ENCODE results near the gene SLC8A1. TPM values are rescaled to one million over a fixed set of nuclear protein-coding genes. Genes with fewer than 3 reads are reported as not detected.

Gene SLC8A1
- total and polyA plus RNA-seq, 10 of the 15 experiments (the other 5 are each of a cell fraction or from before 2014, with no cell fraction given): under 0.01 to 1.2 (median 0.01) TPM; not detected in 3

DNA sequence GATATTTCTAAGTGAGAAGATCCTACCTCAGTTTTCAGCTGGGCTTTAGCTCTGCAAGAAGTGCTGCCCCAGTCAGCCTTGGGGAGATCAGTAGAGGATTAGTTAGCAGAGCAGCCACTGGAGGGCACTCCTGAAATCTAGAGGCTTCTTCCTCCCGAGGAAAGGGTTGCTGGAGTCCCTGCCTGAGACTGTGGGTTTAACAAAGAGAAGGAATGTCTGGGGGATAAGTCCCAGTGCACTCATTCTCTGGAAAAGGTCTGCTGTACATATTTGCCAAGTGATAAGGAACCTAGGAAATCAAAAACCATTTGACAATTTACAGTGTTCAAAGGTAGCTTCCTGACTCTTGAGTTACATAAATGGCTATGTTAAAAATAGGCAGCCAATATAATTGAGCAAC, 207.2 kb downstream of the SLC8A1 start:
- Histone ChIP-seq H3K27ac (ENCODE audit: control insufficient read depth, insufficient read depth) (no peak overlapping the region), H3K4me2 (ENCODE audit: control insufficient read depth, insufficient read depth) (no peak overlapping the region), H4K20me1 (ENCODE audit: control insufficient read depth, insufficient read depth) (no peaks in the 10 kb centered on the region), H3K4me3 (no peak overlapping the region), H3K4me1 (ENCODE audit: control insufficient read depth, insufficient read depth, low read length) (no peaks in the 10 kb centered on the region), H2AFZ (ENCODE audit: control insufficient read depth, low read depth, low read length) (no peak overlapping the region), H3K9me3 (replicated peaks; ENCODE audit: control insufficient read depth, insufficient read depth, low read length) (no peaks in the 10 kb centered on the region), H3K27me3 (replicated peaks in 1 of 2; ENCODE audit: control insufficient read depth in 2 of 2, insufficient read depth in 2 of 2, low read length in 1 of 2) (no peaks in the 10 kb centered on the region), H3K9ac (ENCODE audit: control insufficient read depth, insufficient read depth, low read length) (no peak overlapping the region), H3K36me3 (ENCODE audit: control insufficient read depth in 2 of 2, insufficient read depth in 2 of 2, low read length in 1 of 2) (no peaks in the 10 kb centered on the region), H3K79me2 (ENCODE audit: control insufficient read depth, insufficient read depth, low read length) (no peaks in the 10 kb centered on the region)
- ChIA-PET SMC1A (ENCODE audit: uncharacterized antibody, unreplicated experiment) (interaction anchor here (1.3 to 1.7 kb wide), 3 partner anchors 235 to 312 kb away, joined by 3 to 7 read pairs (median 5); no protein-coding TSS in a partner anchor), POLR2A (no interaction called here), CTCF (interaction anchor here (0.6 to 3.2 kb wide), 14 partner anchors 9 to 1038 kb away, joined by 3 to 19 read pairs (median 4); no protein-coding TSS in a partner anchor), RAD21 (ENCODE audit: unreplicated experiment) (interaction anchor here (1.0 kb wide), 1 partner anchor 514 kb away, joined by 7 read pairs; no protein-coding TSS in a partner anchor)
- FAIRE-seq (peak; percentile 65), ATAC-seq (peak; percentile 85), DNase-seq (ENCODE audit: low read depth, low spot score) (no peak)
- WGBS (ENCODE audit: insufficient coverage, insufficient replicate concordance, low lambda C conversion rate, missing lambda C conversion rate): 0% methylated on average over 1 of the region's 1 CpG
- no peak for TF ChIP-seq YY1 (IDR thresholded peaks at IDR 0.05; ENCODE audit: low read depth, low read length)
- TF ChIP-seq, protein P1, sequence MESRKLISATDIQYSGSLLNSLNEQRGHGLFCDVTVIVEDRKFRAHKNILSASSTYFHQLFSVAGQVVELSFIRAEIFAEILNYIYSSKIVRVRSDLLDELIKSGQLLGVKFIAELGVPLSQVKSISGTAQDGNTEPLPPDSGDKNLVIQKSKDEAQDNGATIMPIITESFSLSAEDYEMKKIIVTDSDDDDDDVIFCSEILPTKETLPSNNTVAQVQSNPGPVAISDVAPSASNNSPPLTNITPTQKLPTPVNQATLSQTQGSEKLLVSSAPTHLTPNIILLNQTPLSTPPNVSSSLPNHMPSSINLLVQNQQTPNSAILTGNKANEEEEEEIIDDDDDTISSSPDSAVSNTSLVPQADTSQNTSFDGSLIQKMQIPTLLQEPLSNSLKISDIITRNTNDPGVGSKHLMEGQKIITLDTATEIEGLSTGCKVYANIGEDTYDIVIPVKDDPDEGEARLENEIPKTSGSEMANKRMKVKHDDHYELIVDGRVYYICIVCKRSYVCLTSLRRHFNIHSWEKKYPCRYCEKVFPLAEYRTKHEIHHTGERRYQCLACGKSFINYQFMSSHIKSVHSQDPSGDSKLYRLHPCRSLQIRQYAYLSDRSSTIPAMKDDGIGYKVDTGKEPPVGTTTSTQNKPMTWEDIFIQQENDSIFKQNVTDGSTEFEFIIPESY (IDR thresholded peaks at IDR 0.05): no peak
- peak; percentile 50; the same call in 1 of the 2 replicates for TF ChIP-seq SMC3 (IDR thresholded peaks at IDR 0.05; ENCODE audit: borderline replicate concordance, low read length)
- TF ChIP-seq, protein P2, sequence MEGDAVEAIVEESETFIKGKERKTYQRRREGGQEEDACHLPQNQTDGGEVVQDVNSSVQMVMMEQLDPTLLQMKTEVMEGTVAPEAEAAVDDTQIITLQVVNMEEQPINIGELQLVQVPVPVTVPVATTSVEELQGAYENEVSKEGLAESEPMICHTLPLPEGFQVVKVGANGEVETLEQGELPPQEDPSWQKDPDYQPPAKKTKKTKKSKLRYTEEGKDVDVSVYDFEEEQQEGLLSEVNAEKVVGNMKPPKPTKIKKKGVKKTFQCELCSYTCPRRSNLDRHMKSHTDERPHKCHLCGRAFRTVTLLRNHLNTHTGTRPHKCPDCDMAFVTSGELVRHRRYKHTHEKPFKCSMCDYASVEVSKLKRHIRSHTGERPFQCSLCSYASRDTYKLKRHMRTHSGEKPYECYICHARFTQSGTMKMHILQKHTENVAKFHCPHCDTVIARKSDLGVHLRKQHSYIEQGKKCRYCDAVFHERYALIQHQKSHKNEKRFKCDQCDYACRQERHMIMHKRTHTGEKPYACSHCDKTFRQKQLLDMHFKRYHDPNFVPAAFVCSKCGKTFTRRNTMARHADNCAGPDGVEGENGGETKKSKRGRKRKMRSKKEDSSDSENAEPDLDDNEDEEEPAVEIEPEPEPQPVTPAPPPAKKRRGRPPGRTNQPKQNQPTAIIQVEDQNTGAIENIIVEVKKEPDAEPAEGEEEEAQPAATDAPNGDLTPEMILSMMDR (IDR thresholded peaks at IDR 0.05 in 2 of 3, conservative IDR thresholded peaks at IDR 0.05 in 1 of 3; ENCODE audit: control insufficient read depth in 2 of 3, extremely low read depth in 1 of 3, insufficient read depth in 1 of 3, low read depth in 3 of 3, low read length in 3 of 3): peak; percentile 40 to 50 (median 49)
- peak; percentile 63 for TF ChIP-seq RAD21 (IDR thresholded peaks at IDR 0.05; ENCODE audit: insufficient read depth, low read depth, low read length)
- TF ChIP-seq RB1 (IDR thresholded peaks at IDR 0.05; ENCODE audit: borderline replicate concordance): no peak
- BruUV-seq (replicated peaks): no TSS peak
- intact Hi-C loops (cut with micrococcal nuclease; ENCODE audit: unreplicated experiment) (loop anchor here (2.0 kb wide), 1 partner anchor 310 kb away; no protein-coding TSS in a partner anchor), in situ Hi-C loops (cut with MboI) (no loop called here)

Measured in GM12878 (cell line).